Neuronal stem cell (in vitro differentiated cells): Measurements from ENCODE around the gene PGM2L1.
"Not testable (repeated sequence)": the region's sequence is repeated elsewhere in the genome, so short reads cannot be mapped to it uniquely, and the experiment has no call there.

Experiments used
- DNase-seq: peaks from one replicate; pipeline ENCODE4 v3.0.0-alpha.2; 2013; ENCODE audit warnings: low spot score
- H2AFZ ChIP-seq: one replicate; pipeline ENCODE4 v1.6.1; 2013; ENCODE audit warnings: mild to moderate bottlenecking, low read length, inconsistent platforms
- H2AK5ac ChIP-seq: 2 replicates; pipeline ENCODE4 v1.6.1; 2013; ENCODE audit warnings: low read depth, mild to moderate bottlenecking, inconsistent platforms, low read length, moderate library complexity, mixed read lengths
- H2BK120ac ChIP-seq: 2 replicates; pipeline ENCODE4 v1.6.1; 2013; ENCODE audit warnings: low read depth, mild to moderate bottlenecking, inconsistent platforms, low read length, moderate library complexity, mixed read lengths
- H2BK12ac ChIP-seq: one replicate; pipeline ENCODE4 v1.6.1; 2013; ENCODE audit warnings: low read length, inconsistent platforms
- H2BK15ac ChIP-seq: 2 replicates; pipeline ENCODE4 v1.6.1; 2013; ENCODE audit warnings: mild to moderate bottlenecking, low read length, inconsistent platforms, mixed read lengths
- H2BK5ac ChIP-seq: one replicate; pipeline ENCODE4 v1.6.1; 2013; ENCODE audit warnings: inconsistent platforms, mild to moderate bottlenecking, low read length, moderate library complexity
- H3K14ac ChIP-seq: one replicate; pipeline ENCODE4 v1.6.1; 2013; ENCODE audit warnings: low read length, inconsistent platforms
- H3K18ac ChIP-seq: 2 replicates; pipeline ENCODE4 v1.6.1; 2013; ENCODE audit warnings: low read length, inconsistent platforms
- H3K23ac ChIP-seq: 2 replicates; pipeline ENCODE4 v1.6.1; 2013; ENCODE audit warnings: low read depth, mild to moderate bottlenecking, mixed read lengths, low read length, inconsistent platforms; ENCODE audit not compliant: poor library complexity
- H3K27ac ChIP-seq: replicated peaks from 3 replicates; pipeline ENCODE4 v1.5.1; 2013; ENCODE audit warnings: low read length, inconsistent platforms
- H3K27me3 ChIP-seq, 3 experiments: 2 replicates each; pipeline ENCODE4 v1.6.1; 2013; ENCODE audit warnings: low read length in 3 of 3, mild to moderate bottlenecking in 2 of 3, inconsistent platforms in 1 of 3, low read depth in 1 of 3, mixed read lengths in 1 of 3, moderate library complexity in 1 of 3; ENCODE audit not compliant: control insufficient read depth in 3 of 3, insufficient read depth in 3 of 3
- H3K36me3 ChIP-seq, 2 donors: replicated peaks in 1 of 2; 2 replicates each; pipeline ENCODE4 v1.6.1; 2013; ENCODE audit warnings: low read length in 2 of 2; ENCODE audit not compliant: control insufficient read depth in 2 of 2, insufficient read depth in 2 of 2
- H3K4ac ChIP-seq: 2 replicates; pipeline ENCODE4 v1.6.1; 2013; ENCODE audit warnings: inconsistent platforms, mild to moderate bottlenecking, low read length, moderate library complexity
- H3K4me1 ChIP-seq, 2 donors: 1 replicate in 1 of 2; 2 replicates in 1 of 2; pipeline ENCODE4 v1.6.1; 2013; ENCODE audit warnings: low read length in 2 of 2, low read depth in 1 of 2; ENCODE audit not compliant: control insufficient read depth in 2 of 2, insufficient read depth in 1 of 2
- H3K4me2 ChIP-seq: one replicate; pipeline ENCODE4 v1.6.1; 2013; ENCODE audit warnings: mild to moderate bottlenecking, low read length, inconsistent platforms; ENCODE audit not compliant: insufficient read depth, poor library complexity, severe bottlenecking
- H3K4me3 ChIP-seq, 2 donors: 2 replicates each; pipeline ENCODE4 v1.5.1; 2013; ENCODE audit warnings: low read length in 2 of 2, mild to moderate bottlenecking in 2 of 2, inconsistent platforms in 1 of 2, moderate library complexity in 1 of 2
- H3K79me1 ChIP-seq: one replicate; pipeline ENCODE4 v1.6.1; 2013; ENCODE audit warnings: low read depth, mild to moderate bottlenecking, inconsistent platforms, low read length, moderate library complexity
- H3K9ac ChIP-seq: one replicate; pipeline ENCODE4 v1.6.1; 2013; ENCODE audit warnings: mild to moderate bottlenecking, low read depth, low read length, inconsistent platforms; ENCODE audit not compliant: poor library complexity
- H3K9me3 ChIP-seq, 2 donors: replicated peaks in 1 of 2; 2 replicates each; pipeline versions ENCODE3 to v1.6.1; 2013; ENCODE audit warnings: low read length in 2 of 2, mild to moderate bottlenecking in 2 of 2, inconsistent platforms in 1 of 2, low read depth in 1 of 2, mixed read lengths in 1 of 2, moderate library complexity in 1 of 2; ENCODE audit not compliant: control insufficient read depth in 2 of 2, insufficient read depth in 1 of 2
- H4K8ac ChIP-seq: one replicate; pipeline ENCODE4 v1.6.1; 2013; ENCODE audit warnings: low read depth, mild to moderate bottlenecking, inconsistent platforms, low read length, moderate library complexity
- H4K91ac ChIP-seq: one replicate; pipeline ENCODE4 v1.6.1; 2013; ENCODE audit warnings: low read length, low read depth, mild to moderate bottlenecking, inconsistent platforms; ENCODE audit not compliant: poor library complexity
- WGBS, 2 donors: extraction: QIAGEN DNeasy Blood & Tissue Kit; methylation state at CpG; one replicate each; pipeline ENCODE4 v1.1.7; 2013; ENCODE audit warnings: missing lambda C conversion rate in 2 of 2, mixed read lengths in 1 of 2; ENCODE audit not compliant: insufficient read length in 2 of 2, insufficient replicate concordance in 1 of 2; ENCODE audit errors: extremely low coverage in 2 of 2; 5-methylcytosine and 5-hydroxymethylcytosine counted together

PGM2L1 gene

GRCh38 chr11:74367881-74368280, 30.4 kb downstream of the PGM2L1 start:
- DNase-seq: no peak
- Histone ChIP-seq H3K27ac (no peak overlapping the region), H3K18ac (no peak overlapping the region), H3K9me3 (peaks cover 0 to 4% of the 10 kb centered on the region in 2 donors), H4K8ac (no peak overlapping the region), H3K9ac (no peak overlapping the region), H2AFZ (no peak overlapping the region), H3K14ac (no peak overlapping the region), H3K36me3 (peaks cover 0 to 18% of the 10 kb centered on the region in 2 donors), H3K4me1 (peaks cover 0 to 8% of the 10 kb centered on the region in 2 donors), H2BK12ac (no peak overlapping the region), H2BK15ac (no peak overlapping the region), H3K23ac (no peak overlapping the region), H3K79me1 (no peaks in the 10 kb centered on the region), H4K91ac (no peak overlapping the region), H2AK5ac (no peak overlapping the region), H2BK5ac (no peak overlapping the region), H3K4me2 (no peak overlapping the region), H3K4ac (no peak overlapping the region), H3K27me3 (no peaks in the 10 kb centered on the region), H2BK120ac (no peak overlapping the region), H3K4me3 (no peak overlapping the region)
- no CpG with 5 or more reads among the region's 5 CpGs for WGBS, 2 donors

GRCh38 chr11:74366576-74366975, 31.7 kb downstream of the PGM2L1 start:
- no peak overlapping the region for H3K14ac ChIP-seq
- no peak overlapping the region for H4K8ac ChIP-seq
- peak; percentile 11 for DNase-seq
- H2AK5ac ChIP-seq: no peak overlapping the region
- H2BK5ac ChIP-seq: no peak overlapping the region
- no peak overlapping the region for H2AFZ ChIP-seq
- no peak overlapping the region for H3K18ac ChIP-seq
- H3K23ac ChIP-seq: no peak overlapping the region
- peaks cover 0 to 18% of the 10 kb centered on the region in 2 donors for H3K36me3 ChIP-seq
- H3K4me1 ChIP-seq: peaks cover 0 to 2% of the 10 kb centered on the region in 2 donors
- H3K79me1 ChIP-seq: no peaks in the 10 kb centered on the region
- H3K9me3 ChIP-seq: peaks cover 0 to 4% of the 10 kb centered on the region in 2 donors
- no peak overlapping the region for H2BK15ac ChIP-seq
- WGBS, 2 donors: no CpG with 5 or more reads among the region's 2 CpGs
- H3K4me3 ChIP-seq: no peak overlapping the region
- H3K27ac ChIP-seq: peak overlapping the region; percentile 21
- H2BK120ac ChIP-seq: no peak overlapping the region
- H3K27me3 ChIP-seq: no peaks in the 10 kb centered on the region
- H3K4ac ChIP-seq: no peak overlapping the region
- no peak overlapping the region for H3K4me2 ChIP-seq
- H3K9ac ChIP-seq: no peak overlapping the region
- no peak overlapping the region for H2BK12ac ChIP-seq
- no peak overlapping the region for H4K91ac ChIP-seq

- H3K18ac ChIP-seq, H3K4me1 ChIP-seq, H3K27ac ChIP-seq, H3K4me3 ChIP-seq, H3K9me3 ChIP-seq, H3K4ac ChIP-seq, H2BK120ac ChIP-seq, H3K27me3 ChIP-seq, H3K4me2 ChIP-seq, H3K9ac ChIP-seq, H2BK15ac ChIP-seq, DNase-seq, H2BK12ac ChIP-seq, H2BK5ac ChIP-seq, H4K8ac ChIP-seq, H4K91ac ChIP-seq, H2AK5ac ChIP-seq, H3K79me1 ChIP-seq, H2AFZ ChIP-seq, H3K14ac ChIP-seq, H3K23ac ChIP-seq: not testable (repeated sequence)
- no CpG with 5 or more reads among the region's 3 CpGs for WGBS, 2 donors
- H3K36me3 ChIP-seq: peaks cover 0 to 18% of the 10 kb centered on the region in 2 donors
Observed at GRCh38 chr11:74365805-74366204, 32.4 kb downstream of the PGM2L1 start.

- Histone ChIP-seq H3K9me3 (peaks cover 1 to 19% of the 10 kb centered on the region in 2 donors), H2BK12ac (no peak overlapping the region), H2BK5ac (no peak overlapping the region), H3K23ac (no peak overlapping the region), H3K4ac (no peak overlapping the region), H2BK120ac (no peak overlapping the region), H2BK15ac (no peak overlapping the region), H2AFZ (no peak overlapping the region), H3K4me1 (no peaks in the 10 kb centered on the region), H3K18ac (no peak overlapping the region), H3K79me1 (no peaks in the 10 kb centered on the region), H3K14ac (no peak overlapping the region), H4K8ac (no peak overlapping the region), H3K4me3 (no peak overlapping the region), H3K27ac (no peak overlapping the region), H3K27me3 (no peaks in the 10 kb centered on the region), H3K36me3 (peaks cover 0 to 22% of the 10 kb centered on the region in 2 donors), H3K9ac (no peak overlapping the region), H4K91ac (no peak overlapping the region), H2AK5ac (no peak overlapping the region), H3K4me2 (no peak overlapping the region)
- no peak for DNase-seq
- WGBS, 2 donors: no CpG with 5 or more reads among the region's 1 CpG
Observed at GRCh38 chr11:74357449-74357848, 40.8 kb downstream of the PGM2L1 start.
